GM23338 (cell line): ENCODE data around the gene TSC2.

Experiments used
- EZH2 ChIP-seq: fragments of 200-600 bp; sonication (generic); IDR thresholded peaks from one replicate; pipeline ENCODE4 v1.8.0; 2017; ENCODE audit warnings: antibody characterized with exemption, mild to moderate bottlenecking, low read depth; ENCODE audit not compliant: unreplicated experiment
- JUNB ChIP-seq: IDR thresholded peaks from one replicate; pipeline ENCODE4 v1.6.1; 2016; ENCODE audit warnings: antibody characterized with exemption; ENCODE audit not compliant: unreplicated experiment
- TF ChIP-seq, protein P1 (sequence below), 2 experiments: fragments of 200-600 bp in 1 of 2; sonication (generic) in 1 of 2; conservative IDR thresholded peaks; 2 replicates each; pipeline versions ENCODE4 v1.5.1 to v1.6.1; 2016 to 2017; ENCODE audit warnings: antibody characterized with exemption in 2 of 2, low read depth in 2 of 2, mild to moderate bottlenecking in 2 of 2, moderate library complexity in 1 of 2
- TF ChIP-seq, protein P2 (sequence below): IDR thresholded peaks from one replicate; pipeline ENCODE4 v1.6.1; 2018; ENCODE audit warnings: antibody characterized with exemption; ENCODE audit not compliant: unreplicated experiment

GRCh38 chr16:2039274-2040031 is 8.3 kb upstream of the TSC2 start:
- TF ChIP-seq, protein P1, sequence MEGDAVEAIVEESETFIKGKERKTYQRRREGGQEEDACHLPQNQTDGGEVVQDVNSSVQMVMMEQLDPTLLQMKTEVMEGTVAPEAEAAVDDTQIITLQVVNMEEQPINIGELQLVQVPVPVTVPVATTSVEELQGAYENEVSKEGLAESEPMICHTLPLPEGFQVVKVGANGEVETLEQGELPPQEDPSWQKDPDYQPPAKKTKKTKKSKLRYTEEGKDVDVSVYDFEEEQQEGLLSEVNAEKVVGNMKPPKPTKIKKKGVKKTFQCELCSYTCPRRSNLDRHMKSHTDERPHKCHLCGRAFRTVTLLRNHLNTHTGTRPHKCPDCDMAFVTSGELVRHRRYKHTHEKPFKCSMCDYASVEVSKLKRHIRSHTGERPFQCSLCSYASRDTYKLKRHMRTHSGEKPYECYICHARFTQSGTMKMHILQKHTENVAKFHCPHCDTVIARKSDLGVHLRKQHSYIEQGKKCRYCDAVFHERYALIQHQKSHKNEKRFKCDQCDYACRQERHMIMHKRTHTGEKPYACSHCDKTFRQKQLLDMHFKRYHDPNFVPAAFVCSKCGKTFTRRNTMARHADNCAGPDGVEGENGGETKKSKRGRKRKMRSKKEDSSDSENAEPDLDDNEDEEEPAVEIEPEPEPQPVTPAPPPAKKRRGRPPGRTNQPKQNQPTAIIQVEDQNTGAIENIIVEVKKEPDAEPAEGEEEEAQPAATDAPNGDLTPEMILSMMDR (conservative IDR thresholded peaks at IDR 0.05; ENCODE audit: low read depth in 2 of 2), result no peak
- no peak for TF ChIP-seq EZH2
- TF ChIP-seq JUNB, result no peak
- TF ChIP-seq, protein P2, sequence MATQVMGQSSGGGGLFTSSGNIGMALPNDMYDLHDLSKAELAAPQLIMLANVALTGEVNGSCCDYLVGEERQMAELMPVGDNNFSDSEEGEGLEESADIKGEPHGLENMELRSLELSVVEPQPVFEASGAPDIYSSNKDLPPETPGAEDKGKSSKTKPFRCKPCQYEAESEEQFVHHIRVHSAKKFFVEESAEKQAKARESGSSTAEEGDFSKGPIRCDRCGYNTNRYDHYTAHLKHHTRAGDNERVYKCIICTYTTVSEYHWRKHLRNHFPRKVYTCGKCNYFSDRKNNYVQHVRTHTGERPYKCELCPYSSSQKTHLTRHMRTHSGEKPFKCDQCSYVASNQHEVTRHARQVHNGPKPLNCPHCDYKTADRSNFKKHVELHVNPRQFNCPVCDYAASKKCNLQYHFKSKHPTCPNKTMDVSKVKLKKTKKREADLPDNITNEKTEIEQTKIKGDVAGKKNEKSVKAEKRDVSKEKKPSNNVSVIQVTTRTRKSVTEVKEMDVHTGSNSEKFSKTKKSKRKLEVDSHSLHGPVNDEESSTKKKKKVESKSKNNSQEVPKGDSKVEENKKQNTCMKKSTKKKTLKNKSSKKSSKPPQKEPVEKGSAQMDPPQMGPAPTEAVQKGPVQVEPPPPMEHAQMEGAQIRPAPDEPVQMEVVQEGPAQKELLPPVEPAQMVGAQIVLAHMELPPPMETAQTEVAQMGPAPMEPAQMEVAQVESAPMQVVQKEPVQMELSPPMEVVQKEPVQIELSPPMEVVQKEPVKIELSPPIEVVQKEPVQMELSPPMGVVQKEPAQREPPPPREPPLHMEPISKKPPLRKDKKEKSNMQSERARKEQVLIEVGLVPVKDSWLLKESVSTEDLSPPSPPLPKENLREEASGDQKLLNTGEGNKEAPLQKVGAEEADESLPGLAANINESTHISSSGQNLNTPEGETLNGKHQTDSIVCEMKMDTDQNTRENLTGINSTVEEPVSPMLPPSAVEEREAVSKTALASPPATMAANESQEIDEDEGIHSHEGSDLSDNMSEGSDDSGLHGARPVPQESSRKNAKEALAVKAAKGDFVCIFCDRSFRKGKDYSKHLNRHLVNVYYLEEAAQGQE, result no peak
